Muscle layer of colon (tissue), 2 donors: ENCODE results near the gene GJD3.

Experiments used
- H3K27ac ChIP-seq: one replicate; pipeline ENCODE4 v1.7.0; 2013; ENCODE audit warnings: low read depth, mild to moderate bottlenecking, low read length, moderate library complexity
- H3K27me3 ChIP-seq, 2 donors: one replicate each; pipeline ENCODE4 v1.7.0; 2013; ENCODE audit warnings: low read length in 2 of 2, mild to moderate bottlenecking in 2 of 2; ENCODE audit not compliant: insufficient read depth in 2 of 2, control insufficient read depth in 1 of 2
- H3K36me3 ChIP-seq: one replicate; pipeline ENCODE4 v1.7.0; 2013; ENCODE audit warnings: mild to moderate bottlenecking, low read length; ENCODE audit not compliant: insufficient read depth
- H3K4me1 ChIP-seq: one replicate; pipeline ENCODE4 v1.7.0; 2013; ENCODE audit warnings: mild to moderate bottlenecking, low read length; ENCODE audit not compliant: insufficient read depth
- H3K4me3 ChIP-seq, 2 donors: one replicate each; pipeline ENCODE4 v1.7.0; 2013; ENCODE audit warnings: low read length in 2 of 2, low read depth in 1 of 2, mild to moderate bottlenecking in 1 of 2, moderate library complexity in 1 of 2
- H3K9ac ChIP-seq: one replicate; pipeline ENCODE4 v1.7.0; 2013; ENCODE audit warnings: low read length
- H3K9me3 ChIP-seq: one replicate; pipeline ENCODE4 v1.7.0; 2013; ENCODE audit warnings: mild to moderate bottlenecking, low read length
- donor health status: abdominal sarcoma.
- donor health status: Adenocarcinoma of cecum.

GJD3 gene

GRCh38 chr17:40323391-40324381, 40.9 kb downstream of the GJD3 start:
- Histone ChIP-seq H3K9ac (peak overlapping the region; percentile 67), H3K36me3 (no peaks in the 10 kb centered on the region), H3K4me1 (peaks cover 96% of the 10 kb centered on the region), H3K4me3 (peak overlapping the region in 1 of 2 donors; percentile 83), H3K27me3 (no peaks in the 10 kb centered on the region), H3K9me3 (no peaks in the 10 kb centered on the region), H3K27ac (peak overlapping the region; percentile 96)

- no peaks in the 10 kb centered on the region for H3K9me3 ChIP-seq
- peak overlapping the region; percentile 67 for H3K9ac ChIP-seq
- no peaks in the 10 kb centered on the region for H3K27me3 ChIP-seq
- H3K27ac ChIP-seq = peak overlapping the region; percentile 96
- H3K36me3 ChIP-seq = no peaks in the 10 kb centered on the region
- H3K4me1 ChIP-seq = peaks cover 87% of the 10 kb centered on the region
- H3K4me3 ChIP-seq = peak overlapping the region; percentile 17 to 83
Measured at GRCh38 chr17:40322358-40323315, 41.9 kb downstream of the GJD3 start.

GRCh38 chr17:40321961-40322357, 42.6 kb downstream of the GJD3 start:
- Histone ChIP-seq H3K9me3 (no peaks in the 10 kb centered on the region), H3K4me1 (peaks cover 87% of the 10 kb centered on the region), H3K27me3 (no peaks in the 10 kb centered on the region), H3K9ac (peak overlapping the region; percentile 67), H3K4me3 (peak overlapping the region; percentile 17 to 83), H3K27ac (peak overlapping the region; percentile 96), H3K36me3 (no peaks in the 10 kb centered on the region)

- peak overlapping the region; percentile 96 for H3K27ac ChIP-seq
- H3K36me3 ChIP-seq = no peaks in the 10 kb centered on the region
- H3K4me1 ChIP-seq = peaks cover 87% of the 10 kb centered on the region
- no peaks in the 10 kb centered on the region for H3K9me3 ChIP-seq
- peak overlapping the region; percentile 17 to 83 for H3K4me3 ChIP-seq
- peak overlapping the region; percentile 33 for H3K9ac ChIP-seq
- H3K27me3 ChIP-seq = no peaks in the 10 kb centered on the region
Measured at GRCh38 chr17:40321524-40321929, 43.0 kb downstream of the GJD3 start.

- Histone ChIP-seq H3K9me3 (no peaks in the 10 kb centered on the region), H3K27me3 (no peaks in the 10 kb centered on the region), H3K9ac (peak overlapping the region; percentile 33), H3K4me3 (peak overlapping the region; percentile 1 to 83), H3K4me1 (peaks cover 87% of the 10 kb centered on the region), H3K36me3 (no peaks in the 10 kb centered on the region), H3K27ac (peak overlapping the region; percentile 96)
Measured at GRCh38 chr17:40320756-40321523, 43.6 kb downstream of the GJD3 start.

GRCh38 chr17:40319651-40320540, 44.6 kb downstream of the GJD3 start:
- Histone ChIP-seq H3K4me3 (peak overlapping the region; percentile 83 to 99), H3K4me1 (peaks cover 89% of the 10 kb centered on the region), H3K27ac (peak overlapping the region; percentile 96), H3K9ac (peak overlapping the region; percentile 2), H3K9me3 (no peaks in the 10 kb centered on the region), H3K36me3 (no peaks in the 10 kb centered on the region), H3K27me3 (no peaks in the 10 kb centered on the region)

GRCh38 chr17:40318830-40319391, 45.6 kb downstream of the GJD3 start:
- H3K4me3 ChIP-seq = peak overlapping the region; percentile 83 to 99
- H3K9me3 ChIP-seq = no peaks in the 10 kb centered on the region
- peak overlapping the region; percentile 86 for H3K9ac ChIP-seq
- H3K36me3 ChIP-seq = no peaks in the 10 kb centered on the region
- peak overlapping the region; percentile 96 for H3K27ac ChIP-seq
- peaks cover 87% of the 10 kb centered on the region for H3K4me1 ChIP-seq
- no peaks in the 10 kb centered on the region for H3K27me3 ChIP-seq

- Histone ChIP-seq H3K9me3 (no peaks in the 10 kb centered on the region), H3K36me3 (no peaks in the 10 kb centered on the region), H3K4me1 (peaks cover 86% of the 10 kb centered on the region), H3K27me3 (no peaks in the 10 kb centered on the region), H3K27ac (peak overlapping the region; percentile 96), H3K9ac (peak overlapping the region; percentile 86), H3K4me3 (peak overlapping the region; percentile 83 to 99)
Measured at GRCh38 chr17:40317880-40318829, 46.4 kb downstream of the GJD3 start.

GRCh38 chr17:40317345-40317873, 47.1 kb downstream of the GJD3 start:
- peaks cover 86% of the 10 kb centered on the region for H3K4me1 ChIP-seq
- H3K27me3 ChIP-seq = no peaks in the 10 kb centered on the region
- peak overlapping the region; percentile 43 to 83 for H3K4me3 ChIP-seq
- H3K36me3 ChIP-seq = no peaks in the 10 kb centered on the region
- H3K9me3 ChIP-seq = no peaks in the 10 kb centered on the region
- peak overlapping the region; percentile 85 for H3K27ac ChIP-seq
- peak overlapping the region; percentile 60 for H3K9ac ChIP-seq
